Measurements from ENCODE around the gene CD69.
"Not testable (repeated sequence)": the region's sequence is repeated elsewhere in the genome, so short reads cannot be mapped to it uniquely, and the experiment has no call there.

The CD69 gene

DNA sequence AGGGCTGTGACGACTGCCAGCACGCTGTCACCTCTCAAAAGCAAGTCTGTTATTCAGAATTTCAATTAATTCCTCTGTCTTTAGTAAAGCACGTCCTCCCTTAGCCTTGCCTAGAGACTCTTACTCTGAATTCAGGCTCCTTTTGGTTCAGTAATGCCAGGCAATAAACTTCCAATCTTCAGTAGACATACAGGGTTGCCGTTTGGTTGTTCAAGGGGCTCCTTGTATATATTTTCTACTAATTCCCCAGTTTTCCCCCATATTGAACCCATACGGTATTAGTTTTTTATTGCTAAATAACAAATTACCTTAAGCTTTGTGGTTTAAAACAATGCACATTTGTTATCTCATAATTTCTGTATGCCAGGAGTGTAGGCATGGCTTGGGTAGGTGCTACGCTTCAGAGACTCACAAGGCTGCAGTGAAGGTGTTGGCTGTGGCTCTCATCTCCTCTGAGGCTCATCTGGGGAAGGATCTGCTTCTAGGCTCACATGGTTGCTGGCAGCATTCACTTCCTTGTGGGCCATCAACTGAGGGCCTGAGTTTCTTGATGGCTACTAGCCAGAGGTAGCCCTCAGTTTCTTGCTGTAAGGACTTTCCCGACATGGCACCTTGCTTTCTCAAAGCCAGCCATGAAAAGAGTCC, 20.5 kb downstream of the CD69 start:
- Histone ChIP-seq H3K79me2 (ENCODE audit: control insufficient read depth, insufficient read depth, low read length) (no peaks in the 10 kb centered on the region), H3K4me2 (ENCODE audit: low read length) (no peak overlapping the region), H3K27ac (ENCODE audit: low read depth, low read length) (no peak overlapping the region), H3K4me1 (ENCODE audit: control insufficient read depth, low read depth, low read length) (no peaks in the 10 kb centered on the region), H4K5ac (ENCODE audit: low read length) (no peak overlapping the region), H3K4me3 (ENCODE audit: low read length) (no peak overlapping the region), H3K79me1 (ENCODE audit: low read length) (no peaks in the 10 kb centered on the region), H3K56ac (ENCODE audit: low read length) (no peak overlapping the region), H3K27me3 (ENCODE audit: insufficient read depth, low read length, poor library complexity) (no peaks in the 10 kb centered on the region), H2BK15ac (replicated peaks; ENCODE audit: low read depth) (no peak overlapping the region), H3K36me3 (ENCODE audit: control insufficient read depth, insufficient read depth, low read length) (no peaks in the 10 kb centered on the region), H2BK5ac (ENCODE audit: low read length) (no peak overlapping the region), H3K4ac (ENCODE audit: low read depth, low read length) (no peak overlapping the region), H3K18ac (ENCODE audit: low read length) (no peak overlapping the region), H2BK120ac (ENCODE audit: low read depth, low read length) (no peak overlapping the region), H3K23ac (ENCODE audit: low read length) (no peak overlapping the region), H4K8ac (ENCODE audit: low read depth, low read length) (no peak overlapping the region), H3K9ac (ENCODE audit: low read length) (no peak overlapping the region), H2AK5ac (ENCODE audit: low read length) (no peak overlapping the region)
- DNase-seq, result no peak
- no CpG with 5 or more reads among the region's 7 CpGs for WGBS (ENCODE audit: extremely low coverage, insufficient coverage, low lambda C conversion rate)

DNA sequence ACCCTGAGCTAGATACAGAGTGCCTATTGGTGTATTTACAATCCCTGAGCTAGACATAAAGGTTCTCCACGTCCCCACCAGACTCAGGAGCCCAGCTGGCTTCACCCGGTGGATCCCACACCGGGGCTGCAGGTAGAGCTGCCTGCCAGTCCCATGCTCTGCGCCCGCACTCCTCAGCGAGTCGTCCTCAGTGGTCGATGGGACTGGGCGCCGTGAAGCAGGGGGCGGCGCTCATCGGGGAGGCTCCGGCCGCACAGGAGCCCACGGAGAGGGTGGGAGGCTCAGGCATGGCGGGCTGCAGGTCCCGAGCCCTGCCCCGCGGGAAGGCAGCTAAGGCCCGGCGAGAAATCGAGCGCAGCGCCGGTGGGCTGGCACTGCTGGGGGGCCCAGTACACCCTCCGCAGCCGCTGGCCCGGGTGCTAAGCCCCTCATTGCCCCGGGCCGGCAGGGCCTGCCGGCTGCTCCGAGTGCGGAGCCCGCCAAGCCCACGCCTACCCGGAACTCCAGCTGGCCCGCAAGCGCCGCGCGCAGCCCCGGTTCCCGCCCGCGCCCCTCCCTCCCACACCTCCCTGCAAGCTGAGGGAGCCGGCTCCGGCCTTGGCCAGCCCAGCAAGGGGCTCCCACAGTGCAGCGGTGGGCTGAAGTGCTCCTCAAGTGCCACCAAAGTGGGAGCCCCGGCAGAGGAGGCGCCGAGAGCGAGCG, 21.1 kb downstream of the CD69 start:
- not testable (repeated sequence) for H3K18ac ChIP-seq (ENCODE audit: low read length); H3K79me1 ChIP-seq (ENCODE audit: low read length); H2BK120ac ChIP-seq (ENCODE audit: low read depth, low read length); H3K4me3 ChIP-seq (ENCODE audit: low read length); H3K4me1 ChIP-seq (ENCODE audit: control insufficient read depth, low read depth, low read length); H3K4ac ChIP-seq (ENCODE audit: low read depth, low read length); H2BK15ac ChIP-seq (replicated peaks; ENCODE audit: low read depth); H3K56ac ChIP-seq (ENCODE audit: low read length); H2BK5ac ChIP-seq (ENCODE audit: low read length); H3K27me3 ChIP-seq (ENCODE audit: insufficient read depth, low read length, poor library complexity); H3K36me3 ChIP-seq (ENCODE audit: control insufficient read depth, insufficient read depth, low read length); H3K4me2 ChIP-seq (ENCODE audit: low read length); H4K8ac ChIP-seq (ENCODE audit: low read depth, low read length); H3K9ac ChIP-seq (ENCODE audit: low read length); H3K27ac ChIP-seq (ENCODE audit: low read depth, low read length); H3K79me2 ChIP-seq (ENCODE audit: control insufficient read depth, insufficient read depth, low read length); H4K5ac ChIP-seq (ENCODE audit: low read length); H2AK5ac ChIP-seq (ENCODE audit: low read length); H3K23ac ChIP-seq (ENCODE audit: low read length); DNase-seq
- no CpG with 5 or more reads among the region's 54 CpGs for WGBS (ENCODE audit: extremely low coverage, insufficient coverage, low lambda C conversion rate)

DNA sequence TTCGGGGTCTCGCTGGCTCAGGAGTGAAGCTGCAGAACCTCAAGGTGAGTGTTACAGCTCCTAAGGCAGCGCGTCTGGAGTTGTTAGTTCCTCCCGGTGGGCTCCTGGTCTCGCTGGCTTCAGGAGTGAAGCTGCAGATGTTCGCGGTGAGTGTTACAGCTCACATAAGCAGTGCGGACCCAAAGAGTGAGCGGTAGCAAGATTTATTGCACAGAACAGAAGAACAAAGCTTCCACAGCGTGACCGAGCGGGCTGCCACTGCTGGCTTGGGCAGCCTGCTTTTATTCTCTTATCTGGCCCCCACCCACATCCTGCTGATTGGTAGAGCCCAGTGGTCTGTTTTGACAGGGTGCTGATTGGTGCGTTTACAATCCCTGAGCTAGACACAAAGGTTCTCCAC, 21.8 kb downstream of the CD69 start:
- H3K23ac ChIP-seq (ENCODE audit: low read length); H4K5ac ChIP-seq (ENCODE audit: low read length); H3K4ac ChIP-seq (ENCODE audit: low read depth, low read length); H3K27me3 ChIP-seq (ENCODE audit: insufficient read depth, low read length, poor library complexity); H3K79me2 ChIP-seq (ENCODE audit: control insufficient read depth, insufficient read depth, low read length); DNase-seq; H3K4me3 ChIP-seq (ENCODE audit: low read length); H3K27ac ChIP-seq (ENCODE audit: low read depth, low read length); H4K8ac ChIP-seq (ENCODE audit: low read depth, low read length); H3K18ac ChIP-seq (ENCODE audit: low read length); H2BK120ac ChIP-seq (ENCODE audit: low read depth, low read length); H3K4me2 ChIP-seq (ENCODE audit: low read length); H3K36me3 ChIP-seq (ENCODE audit: control insufficient read depth, insufficient read depth, low read length); H2BK5ac ChIP-seq (ENCODE audit: low read length); H3K9ac ChIP-seq (ENCODE audit: low read length); H2BK15ac ChIP-seq (replicated peaks; ENCODE audit: low read depth); H3K4me1 ChIP-seq (ENCODE audit: control insufficient read depth, low read depth, low read length); H2AK5ac ChIP-seq (ENCODE audit: low read length); H3K56ac ChIP-seq (ENCODE audit: low read length); H3K79me1 ChIP-seq (ENCODE audit: low read length): not testable (repeated sequence)
- no CpG with 5 or more reads among the region's 14 CpGs for WGBS (ENCODE audit: extremely low coverage, insufficient coverage, low lambda C conversion rate)

DNA sequence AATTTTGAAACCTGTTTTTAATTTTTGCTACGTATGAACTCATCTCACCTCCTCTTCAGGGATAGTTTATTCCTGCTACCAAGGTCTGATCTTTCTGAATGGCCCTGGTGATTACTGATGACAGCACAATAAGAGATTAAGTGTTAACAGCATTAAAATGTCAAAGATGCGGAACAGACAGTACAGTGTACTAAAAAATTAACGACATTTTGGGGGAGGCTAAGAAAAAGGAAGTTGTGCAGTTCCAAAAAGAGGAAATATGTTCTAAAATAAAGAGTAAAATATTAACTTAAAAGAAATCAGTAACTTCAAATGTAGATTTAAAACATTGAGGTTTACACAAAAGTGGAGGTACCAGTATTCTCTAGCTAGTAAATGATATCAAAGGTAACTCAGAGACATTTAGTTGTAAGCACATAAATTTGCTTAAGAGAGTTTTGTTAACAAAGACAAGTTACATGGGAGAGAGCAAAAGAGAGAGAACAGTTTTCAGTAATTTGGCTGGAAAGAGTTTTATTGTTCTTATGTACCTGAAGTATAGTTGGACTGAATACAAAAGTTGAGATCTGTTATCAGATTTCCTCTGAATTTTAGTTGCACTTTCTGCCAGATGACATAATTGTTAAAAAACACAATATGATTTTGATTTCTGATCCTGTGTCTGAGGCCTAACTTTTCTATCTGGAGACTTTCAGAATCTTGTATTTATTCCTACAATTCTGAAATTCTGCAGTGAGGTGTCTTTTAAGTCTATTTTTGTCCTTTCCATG, 23.6 kb downstream of the CD69 start:
- H4K5ac ChIP-seq (ENCODE audit: low read length), result no peak overlapping the region
- no peak overlapping the region for H3K18ac ChIP-seq (ENCODE audit: low read length)
- no peak overlapping the region for H2BK5ac ChIP-seq (ENCODE audit: low read length)
- no peaks in the 10 kb centered on the region for H3K27me3 ChIP-seq (ENCODE audit: insufficient read depth, low read length, poor library complexity)
- H3K79me2 ChIP-seq (ENCODE audit: control insufficient read depth, insufficient read depth, low read length), result no peaks in the 10 kb centered on the region
- H3K4me1 ChIP-seq (ENCODE audit: control insufficient read depth, low read depth, low read length), result no peaks in the 10 kb centered on the region
- H3K23ac ChIP-seq (ENCODE audit: low read length), result no peak overlapping the region
- H2AK5ac ChIP-seq (ENCODE audit: low read length), result no peak overlapping the region
- H3K4ac ChIP-seq (ENCODE audit: low read depth, low read length), result no peak overlapping the region
- no peak overlapping the region for H3K4me2 ChIP-seq (ENCODE audit: low read length)
- H3K36me3 ChIP-seq (ENCODE audit: control insufficient read depth, insufficient read depth, low read length), result no peaks in the 10 kb centered on the region
- no peak for DNase-seq
- no peak overlapping the region for H3K27ac ChIP-seq (ENCODE audit: low read depth, low read length)
- no peak overlapping the region for H2BK15ac ChIP-seq (replicated peaks; ENCODE audit: low read depth)
- no peak overlapping the region for H3K4me3 ChIP-seq (ENCODE audit: low read length)
- H2BK120ac ChIP-seq (ENCODE audit: low read depth, low read length), result no peak overlapping the region
- no peak overlapping the region for H3K56ac ChIP-seq (ENCODE audit: low read length)
- no peaks in the 10 kb centered on the region for H3K79me1 ChIP-seq (ENCODE audit: low read length)
- no peak overlapping the region for H3K9ac ChIP-seq (ENCODE audit: low read length)
- no peak overlapping the region for H4K8ac ChIP-seq (ENCODE audit: low read depth, low read length)
- no CpG with 5 or more reads among the region's 3 CpGs for WGBS (ENCODE audit: extremely low coverage, insufficient coverage, low lambda C conversion rate)

DNA sequence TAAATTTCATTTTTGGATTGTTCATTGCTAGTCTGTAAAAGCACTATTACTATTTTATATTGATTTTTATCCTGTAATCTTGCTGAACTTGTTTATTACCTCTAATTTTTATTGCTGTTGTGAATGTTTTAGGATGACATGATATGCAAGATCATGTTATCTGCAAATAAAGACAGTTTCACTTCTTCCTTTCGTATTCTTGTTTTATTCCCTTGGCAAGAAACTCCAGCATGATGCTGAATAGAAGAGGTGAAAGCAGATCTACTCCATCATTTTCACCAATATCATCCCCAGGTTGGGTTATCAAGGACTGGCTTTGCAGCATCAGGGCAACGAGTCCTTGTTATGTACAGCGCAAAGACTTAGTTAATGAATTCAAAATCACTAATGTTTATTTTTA, 25.1 kb downstream of the CD69 start:
- Histone ChIP-seq H3K4ac (ENCODE audit: low read depth, low read length) (no peak overlapping the region), H3K18ac (ENCODE audit: low read length) (no peak overlapping the region), H3K4me1 (ENCODE audit: control insufficient read depth, low read depth, low read length) (no peaks in the 10 kb centered on the region), H2AK5ac (ENCODE audit: low read length) (no peak overlapping the region), H3K79me2 (ENCODE audit: control insufficient read depth, insufficient read depth, low read length) (no peaks in the 10 kb centered on the region), H3K23ac (ENCODE audit: low read length) (no peak overlapping the region), H4K5ac (ENCODE audit: low read length) (no peak overlapping the region), H2BK5ac (ENCODE audit: low read length) (no peak overlapping the region), H3K9ac (ENCODE audit: low read length) (no peak overlapping the region), H3K4me3 (ENCODE audit: low read length) (no peak overlapping the region), H2BK120ac (ENCODE audit: low read depth, low read length) (no peak overlapping the region), H3K27me3 (ENCODE audit: insufficient read depth, low read length, poor library complexity) (no peaks in the 10 kb centered on the region), H2BK15ac (replicated peaks; ENCODE audit: low read depth) (no peak overlapping the region), H3K4me2 (ENCODE audit: low read length) (no peak overlapping the region), H4K8ac (ENCODE audit: low read depth, low read length) (no peak overlapping the region), H3K27ac (ENCODE audit: low read depth, low read length) (no peak overlapping the region), H3K79me1 (ENCODE audit: low read length) (no peaks in the 10 kb centered on the region), H3K36me3 (ENCODE audit: control insufficient read depth, insufficient read depth, low read length) (no peaks in the 10 kb centered on the region), H3K56ac (ENCODE audit: low read length) (no peak overlapping the region)
- no CpG with 5 or more reads among the region's 3 CpGs for WGBS (ENCODE audit: extremely low coverage, insufficient coverage, low lambda C conversion rate)
- no peak for DNase-seq

Data from mesendoderm (in vitro differentiated cells).